Right lobe of liver (tissue), 6 donors: ENCODE measurements around the gene TBC1D23. TPM values are rescaled to one million over a fixed set of nuclear protein-coding genes. Genes with fewer than 3 reads are reported as not detected.
"Not testable (repeated sequence)": the region's sequence is repeated elsewhere in the genome, so short reads cannot be mapped to it uniquely, and the experiment has no call there.

ENCODE experiments used
- ATAC-seq, 4 donors: fragments of 200-7000 bp; cut with Tn5 transposase; one replicate each; pipeline ENCODE4 v1.9.1; 2020; ENCODE audit warnings: mild to moderate bottlenecking in 4 of 4, moderate library complexity in 4 of 4
- DNase-seq, 3 donors: peaks; one replicate each; pipeline ENCODE4 v3.0.0-alpha.2; 2020
- H3K27ac ChIP-seq, 3 donors: fragments of 200-600 bp; one replicate each; pipeline ENCODE4 v1.8.0; 2022
- H3K27me3 ChIP-seq, 2 donors: fragments of 200-600 bp; one replicate each; pipeline ENCODE4 v1.8.0; 2022
- H3K36me3 ChIP-seq, 4 donors: fragments of 200-600 bp; sonication (generic) in 1 of 4; one replicate each; pipeline versions ENCODE4 v1.5.1 to v1.8.0; 2017 to 2022; ENCODE audit warnings: control low read depth in 1 of 4
- H3K4me1 ChIP-seq, 4 donors: fragments of 200-600 bp; sonication (generic) in 1 of 4; one replicate each; pipeline versions ENCODE4 v1.5.1 to v1.8.0; 2017 to 2022; ENCODE audit warnings: control low read depth in 1 of 4
- H3K4me3 ChIP-seq, 3 donors: fragments of 200-600 bp; one replicate each; pipeline ENCODE4 v1.8.0; 2022
- H3K9me3 ChIP-seq, 4 donors: fragments of 200-600 bp; sonication (generic) in 1 of 4; one replicate each; pipeline versions ENCODE4 v1.5.1 to v1.8.0; 2017 to 2022; ENCODE audit warnings: control low read depth in 1 of 4
- CTCF ChIP-seq, 4 donors: fragments of 200-600 bp in 3 of 4; fragments of 450-650 bp in 1 of 4; IDR thresholded peaks; one replicate each; pipeline versions ENCODE4 v1.5.1 to v1.8.0; 2016 to 2022; ENCODE audit warnings: antibody characterized with exemption in 4 of 4, mild to moderate bottlenecking in 2 of 4
- POLR2A ChIP-seq: fragments of 450-650 bp; IDR thresholded peaks from one replicate; pipeline ENCODE4 v1.6.1; 2017; ENCODE audit warnings: antibody characterized with exemption, mild to moderate bottlenecking
- WGBS: methylation state at CpG from one replicate; pipeline ENCODE4 v1.1.6; 2018; ENCODE audit warnings: low coverage, low lambda C conversion rate; ENCODE audit not compliant: insufficient coverage; ENCODE audit errors: missing lambda C conversion rate; 5-methylcytosine and 5-hydroxymethylcytosine counted together
- intact Hi-C, 2 donors: fragments of 100-400 bp; cut with DNase I; formaldehyde crosslinking; loops; one replicate each; pipeline versions ENCODE4 v1.11.2 to v1.14.1; 2022
- total RNA-seq, 6 experiments: library from RNA; depleted of rRNA in 2 of 6; stranded (reverse); fragments of >200 nt in 2 of 6; fragmentation: NEBNext Ultra II Directional in 3 of 6; extraction: Animal tissue kit (Norgen Biotek cat#: 25700) in 3 of 6; gene quantifications; one replicate each; pipeline versions ENCODE4 v1.1.0 to v1.2.4, GENCODE V29; 2016 to 2023
- donor health status: DM: no; HTN: yes; CAD: no.
- donor health status: DM: no; HTN: no; CAD: no.
- donor health status: DM: no; HTN: no; CAD: no.
- donor health status: DM: no; HTN: yes; CAD: no.
- donor health status: DM: no; HTN: yes; CAD: no.

Gene TBC1D23
- total RNA-seq, 6 experiments from 2014 or later = 13.9 to 26.2 (median 21.5) TPM

GRCh38 chr3:100319951-100320350, 59.2 kb downstream of the TBC1D23 start:
- peaks cover 0 to 7% (median 3%) of the 10 kb centered on the region in 4 donors for H3K36me3 ChIP-seq
- H3K4me1 ChIP-seq = peaks cover 0 to 33% (median 9%) of the 10 kb centered on the region in 4 donors
- WGBS = 97% methylated on average over 2 of the region's 2 CpGs
- H3K27me3 ChIP-seq = no peaks in the 10 kb centered on the region
- ATAC-seq (no peak), DNase-seq (no peak)
- H3K9me3 ChIP-seq = no peaks in the 10 kb centered on the region
- no peak for TF ChIP-seq POLR2A
- no peak overlapping the region for H3K27ac ChIP-seq
- H3K4me3 ChIP-seq = no peak overlapping the region
- intact Hi-C loops = loop anchor here in 1 of 2 donors (10.0 kb wide), 1 partner anchor 395 kb away; no protein-coding TSS in a partner anchor

GRCh38 chr3:100324044-100324443, 63.3 kb downstream of the TBC1D23 start:
- Histone ChIP-seq H3K4me1 (peaks cover 0 to 30% (median 9%) of the 10 kb centered on the region in 4 donors), H3K4me3 (no peak overlapping the region), H3K36me3 (peaks cover 0 to 6% (median 2%) of the 10 kb centered on the region in 4 donors), H3K9me3 (no peaks in the 10 kb centered on the region), H3K27ac (peak overlapping the region in 2 of 3 donors; percentile 2 to 15), H3K27me3 (no peaks in the 10 kb centered on the region)
- ATAC-seq (peak in 3 of 4 donors; percentile 65 to 74 (median 67)), DNase-seq (no peak)
- TF ChIP-seq POLR2A (no peak), CTCF (IDR thresholded peaks at IDR 0.05) (no peak)
- intact Hi-C loops = no loop called here

DNA sequence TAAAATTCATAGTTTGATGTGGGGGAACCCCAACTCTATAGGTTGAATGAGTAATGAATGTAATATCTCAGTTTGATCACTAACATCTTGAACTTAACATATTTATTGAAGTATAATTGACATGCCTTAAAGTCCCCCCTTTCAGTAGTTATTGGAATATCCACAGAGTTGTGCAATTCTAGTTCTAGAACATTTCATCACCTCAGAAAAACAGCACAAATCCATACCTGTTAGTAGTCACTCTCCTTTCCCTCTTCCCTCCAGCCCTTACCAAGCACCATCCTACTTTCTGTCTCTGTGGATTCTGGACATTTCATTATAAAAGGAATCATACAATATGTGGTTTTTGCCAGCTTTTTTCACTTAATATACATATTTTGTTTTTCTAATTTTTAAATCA, 65.0 kb downstream of the TBC1D23 start:
- H3K36me3 ChIP-seq = peaks cover 0 to 3% (median 0%) of the 10 kb centered on the region in 4 donors
- intact Hi-C loops = no loop called here
- no peaks in the 10 kb centered on the region for H3K9me3 ChIP-seq
- ATAC-seq (peak; percentile 51 to 66 (median 60)), DNase-seq (no peak)
- no peaks in the 10 kb centered on the region for H3K27me3 ChIP-seq
- no peak overlapping the region for H3K4me3 ChIP-seq
- peak overlapping the region in 2 of 3 donors; percentile 31 to 41 for H3K27ac ChIP-seq
- TF ChIP-seq POLR2A = no peak
- no peak for TF ChIP-seq CTCF (IDR thresholded peaks at IDR 0.05)
- peaks cover 0 to 43% (median 13%) of the 10 kb centered on the region in 4 donors for H3K4me1 ChIP-seq

DNA sequence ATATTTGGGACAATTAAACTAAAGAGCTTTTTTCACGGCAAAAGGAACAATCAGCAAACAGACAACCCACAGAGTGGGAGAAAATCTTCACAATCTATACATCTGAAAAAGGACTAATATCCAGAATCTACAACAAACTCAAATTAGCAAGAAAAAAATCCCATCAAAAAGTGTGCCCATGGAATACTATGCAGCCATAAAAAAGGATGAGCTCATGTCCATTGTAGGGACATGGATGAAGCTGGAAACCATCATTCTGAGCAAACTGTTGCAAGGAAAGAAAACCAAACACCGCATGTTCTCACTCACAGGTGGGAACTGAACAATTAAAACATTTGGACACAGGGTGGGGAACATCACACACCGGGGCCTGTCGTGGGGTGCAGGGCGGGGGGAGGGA, 66.6 kb downstream of the TBC1D23 start:
- H3K4me3 ChIP-seq, H3K36me3 ChIP-seq, DNase-seq, H3K27me3 ChIP-seq, H3K9me3 ChIP-seq, intact Hi-C loops, ATAC-seq, H3K27ac ChIP-seq: not testable (repeated sequence)
- WGBS = 95% methylated on average over 5 of the region's 5 CpGs
- H3K4me1 ChIP-seq = peaks cover 0 to 44% (median 13%) of the 10 kb centered on the region in 4 donors

GRCh38 chr3:100329800-100330489, 69.2 kb downstream of the TBC1D23 start:
- intact Hi-C loops = no loop called here
- Histone ChIP-seq H3K4me3 (no peak overlapping the region), H3K36me3 (no peaks in the 10 kb centered on the region), H3K4me1 (peaks cover 0 to 35% (median 14%) of the 10 kb centered on the region in 4 donors), H3K27me3 (no peaks in the 10 kb centered on the region), H3K27ac (peak overlapping the region in 1 of 3 donors; percentile 42), H3K9me3 (no peaks in the 10 kb centered on the region)
- ATAC-seq (peak; percentile 61 to 76 (median 66)), DNase-seq (peak in 1 of 3 donors; percentile 68)
- WGBS = 26% methylated on average over 4 of the region's 4 CpGs
- TF ChIP-seq CTCF (IDR thresholded peaks at IDR 0.05) = no peak
- TF ChIP-seq POLR2A = no peak
